ENCODE measurements around the gene YEATS4.

DNA sequence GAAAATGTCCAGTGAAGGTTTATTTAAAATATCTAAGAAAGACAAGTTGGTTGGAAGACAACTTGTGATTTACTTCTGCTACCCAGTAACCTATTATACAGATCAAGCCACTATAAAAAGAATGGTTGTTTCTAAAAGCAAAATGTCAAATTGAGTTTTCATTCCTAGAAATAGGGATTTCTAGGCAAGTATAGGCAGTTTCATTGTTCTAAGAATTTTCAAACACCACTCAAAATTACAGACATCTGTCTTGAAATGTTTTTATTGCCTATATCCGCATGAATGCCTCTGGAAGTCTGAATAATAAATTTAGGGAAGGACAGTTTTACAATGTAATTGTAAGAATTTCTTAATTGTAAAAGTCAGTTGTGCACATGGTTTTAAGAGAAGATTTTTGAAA, 8.6 kb downstream of the YEATS4 start:
- TF ChIP-seq, protein P1, sequence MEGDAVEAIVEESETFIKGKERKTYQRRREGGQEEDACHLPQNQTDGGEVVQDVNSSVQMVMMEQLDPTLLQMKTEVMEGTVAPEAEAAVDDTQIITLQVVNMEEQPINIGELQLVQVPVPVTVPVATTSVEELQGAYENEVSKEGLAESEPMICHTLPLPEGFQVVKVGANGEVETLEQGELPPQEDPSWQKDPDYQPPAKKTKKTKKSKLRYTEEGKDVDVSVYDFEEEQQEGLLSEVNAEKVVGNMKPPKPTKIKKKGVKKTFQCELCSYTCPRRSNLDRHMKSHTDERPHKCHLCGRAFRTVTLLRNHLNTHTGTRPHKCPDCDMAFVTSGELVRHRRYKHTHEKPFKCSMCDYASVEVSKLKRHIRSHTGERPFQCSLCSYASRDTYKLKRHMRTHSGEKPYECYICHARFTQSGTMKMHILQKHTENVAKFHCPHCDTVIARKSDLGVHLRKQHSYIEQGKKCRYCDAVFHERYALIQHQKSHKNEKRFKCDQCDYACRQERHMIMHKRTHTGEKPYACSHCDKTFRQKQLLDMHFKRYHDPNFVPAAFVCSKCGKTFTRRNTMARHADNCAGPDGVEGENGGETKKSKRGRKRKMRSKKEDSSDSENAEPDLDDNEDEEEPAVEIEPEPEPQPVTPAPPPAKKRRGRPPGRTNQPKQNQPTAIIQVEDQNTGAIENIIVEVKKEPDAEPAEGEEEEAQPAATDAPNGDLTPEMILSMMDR (IDR thresholded peaks at IDR 0.05), result no peak
- TF ChIP-seq POLR2A (IDR thresholded peaks at IDR 0.05), result no peak
